ENCODE measurements around the gene PRPF40B. TPM values are rescaled to one million over a fixed set of nuclear protein-coding genes. Genes with fewer than 3 reads are reported as not detected.

The PRPF40B gene
- total and polyA plus RNA-seq, 2 of the 13 experiments (the other 11 are each of a cell fraction or from before 2014, with no cell fraction given) = 5.0 to 7.8 TPM

DNA sequence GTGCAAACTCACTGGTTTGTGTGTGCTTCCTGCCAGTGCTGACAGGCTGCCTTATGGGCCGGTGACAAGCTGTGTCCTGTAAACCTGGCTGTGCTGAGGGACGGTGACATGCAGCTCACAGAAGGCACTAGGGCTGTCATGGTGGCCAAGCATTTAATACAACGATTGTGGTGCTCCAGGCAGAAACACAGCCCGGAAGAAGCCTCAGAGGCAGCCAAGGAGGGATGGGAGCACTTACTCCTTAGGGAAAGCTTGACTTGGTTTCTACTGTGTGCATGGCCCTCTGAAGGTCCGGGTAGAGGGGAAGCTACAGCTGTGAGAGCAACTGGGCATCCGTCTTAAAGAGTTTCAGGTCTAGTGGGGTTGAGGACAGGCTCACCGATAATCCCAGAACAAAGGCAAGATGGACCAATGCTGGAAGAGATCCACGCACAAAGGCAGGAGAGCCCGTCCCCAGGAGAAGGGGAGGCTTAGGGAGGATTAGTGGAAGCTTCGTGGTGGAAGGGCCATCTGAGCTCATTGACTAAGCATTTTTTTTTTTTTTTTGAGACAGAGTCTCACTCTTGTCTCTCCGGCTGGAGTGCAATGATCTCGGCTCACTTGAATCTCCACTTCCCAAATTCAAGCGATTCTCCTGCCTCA, 44.8 kb upstream of the PRPF40B start:
- no peak overlapping the region for H3K4me3 ChIP-seq (replicated peaks in 1 of 3; ENCODE audit: insufficient read depth in 1 of 3, low read depth in 2 of 3, low read length in 3 of 3)
- H2AFZ ChIP-seq (ENCODE audit: low read length) = no peak overlapping the region
- ChIA-PET POLR2A (interaction anchor here (1.1 to 2.0 kb wide), 2 partner anchors 11 to 28 kb away, joined by 3 to 4 read pairs; partner anchors contain the start of gene MCRS1), CTCF (ENCODE audit: low intra/inter-chr PET ratio, low total read pairs) (no interaction called here)
- no peaks in the 10 kb centered on the region for H3K27me3 ChIP-seq (ENCODE audit: control insufficient read depth in 1 of 2, insufficient read depth in 2 of 2, low read length in 2 of 2)
- no peak overlapping the region for H3K9ac ChIP-seq (ENCODE audit: insufficient read depth, low read depth, low read length)
- ATAC-seq (no peak), DNase-seq (ENCODE audit: low spot score) (no peak), FAIRE-seq (no peak)
- peaks cover 25% of the 10 kb centered on the region for H3K4me1 ChIP-seq (ENCODE audit: insufficient read depth, low read length)
- no peaks in the 10 kb centered on the region for H3K79me2 ChIP-seq (ENCODE audit: insufficient read depth, low read length)
- H3K27ac ChIP-seq (ENCODE audit: extremely low read length, insufficient read depth, low read length) = no peak overlapping the region
- H3K36me3 ChIP-seq (replicated peaks in 1 of 2; ENCODE audit: control insufficient read depth in 1 of 2, insufficient read depth in 2 of 2, low read length in 2 of 2) = peaks cover 2 to 11% of the 10 kb centered on the region in 2 experiments; a peak in 3 of 5 replicates
- WGBS (ENCODE audit: low lambda C conversion rate) = 88% methylated on average over 13 of the region's 13 CpGs
- no peak for TF ChIP-seq ZNF703 (CRISPR knock-in tag; IDR thresholded peaks at IDR 0.05; ENCODE audit: borderline replicate concordance)
- TF ChIP-seq GFI1 (CRISPR knock-in tag; IDR thresholded peaks at IDR 0.05; ENCODE audit: borderline replicate concordance) = no peak
- TF ChIP-seq CHD2 (IDR thresholded peaks at IDR 0.05; ENCODE audit: low read depth, low read length) = no peak
- TF ChIP-seq SAFB2 (CRISPR knock-in tag; IDR thresholded peaks at IDR 0.05; ENCODE audit: borderline replicate concordance, low read depth) = no peak
- TF ChIP-seq, protein P1, sequence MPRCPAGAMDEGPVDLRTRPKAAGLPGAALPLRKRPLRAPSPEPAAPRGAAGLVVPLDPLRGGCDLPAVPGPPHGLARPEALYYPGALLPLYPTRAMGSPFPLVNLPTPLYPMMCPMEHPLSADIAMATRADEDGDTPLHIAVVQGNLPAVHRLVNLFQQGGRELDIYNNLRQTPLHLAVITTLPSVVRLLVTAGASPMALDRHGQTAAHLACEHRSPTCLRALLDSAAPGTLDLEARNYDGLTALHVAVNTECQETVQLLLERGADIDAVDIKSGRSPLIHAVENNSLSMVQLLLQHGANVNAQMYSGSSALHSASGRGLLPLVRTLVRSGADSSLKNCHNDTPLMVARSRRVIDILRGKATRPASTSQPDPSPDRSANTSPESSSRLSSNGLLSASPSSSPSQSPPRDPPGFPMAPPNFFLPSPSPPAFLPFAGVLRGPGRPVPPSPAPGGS (CRISPR knock-in tag; IDR thresholded peaks at IDR 0.05) = no peak
- TF ChIP-seq SMYD3 (CRISPR knock-in tag; IDR thresholded peaks at IDR 0.05) = no peak
- no peak for TF ChIP-seq ZMYM2 (CRISPR knock-in tag; IDR thresholded peaks at IDR 0.05)
- TF ChIP-seq GLI4 (CRISPR knock-in tag; IDR thresholded peaks at IDR 0.05; ENCODE audit: borderline replicate concordance) = no peak
- TF ChIP-seq RORA (CRISPR knock-in tag; IDR thresholded peaks at IDR 0.05) = no peak
- TF ChIP-seq SNAI1 (CRISPR knock-in tag; IDR thresholded peaks at IDR 0.05; ENCODE audit: borderline replicate concordance) = no peak
- no peak for TF ChIP-seq ZNF224 (CRISPR knock-in tag; IDR thresholded peaks at IDR 0.05)
- no peaks in the 10 kb centered on the region for H4K20me1 ChIP-seq (ENCODE audit: insufficient read depth, low read length)
- no TSS peak for BruUV-seq (replicated peaks)
- in situ Hi-C loops (cut with HindIII; ENCODE audit: extremely low pct_ligation_motif_present, low pct_unique_long_range_greater_than_20kb) = no loop called here
- no peaks in the 10 kb centered on the region for H3K9me3 ChIP-seq (ENCODE audit: low read length)
- intact Hi-C loops (cut with micrococcal nuclease; ENCODE audit: unreplicated experiment) = no loop called here
- no peak overlapping the region for H3K4me2 ChIP-seq (ENCODE audit: low read depth, low read length)

All from HepG2 (cell line).